K562 (cell line): Measurements from ENCODE around the gene DIS3L2.

Experiments used
- ATF4 ChIP-seq: fragments of 450-650 bp; formaldehyde crosslinking; IDR thresholded peaks from 2 replicates; pipeline ENCODE4 v1.4.0; 2022; ENCODE audit warnings: mild to moderate bottlenecking, moderate library complexity
- EZH2 ChIP-seq: IDR thresholded peaks from 2 replicates; pipeline ENCODE4 v1.6.1; 2012; ENCODE audit warnings: low read depth, mild to moderate bottlenecking, inconsistent platforms, low read length, borderline replicate concordance
- SETDB1 ChIP-seq: IDR thresholded peaks from one replicate; pipeline ENCODE4 v1.6.1; 2012; ENCODE audit warnings: low read length, control low read depth, inconsistent platforms
- ZNF384 ChIP-seq: IDR thresholded peaks from 2 replicates; pipeline ENCODE4 v1.6.1; 2012; ENCODE audit warnings: low read depth, low read length, improper control_type of control experiment
- ZNF583 ChIP-seq: fragments of 250-450 bp; sonication (Bioruptor Pico); IDR thresholded peaks from 2 replicates; pipeline ENCODE4 v1.4.0; 2020

GRCh38 chr2:232352511-232353091 is 391.1 kb downstream of the DIS3L2 start:
- TF ChIP-seq SETDB1 = no peak
- no peak for TF ChIP-seq EZH2
- TF ChIP-seq ZNF583 = no peak
- no peak for TF ChIP-seq ZNF384
- TF ChIP-seq ATF4 (CRISPR knock-in tag) = no peak
